ENCODE results near the gene PTDSS2. TPM values are rescaled to one million over a fixed set of nuclear protein-coding genes. Genes with fewer than 3 reads are reported as not detected.

The PTDSS2 gene
- total and polyA plus RNA-seq, 2 of the 13 experiments (the other 11 are each of a cell fraction or from before 2014, with no cell fraction given) = 21.7 to 26.4 TPM

GRCh38 chr11:409600-410483, 40.2 kb upstream of the PTDSS2 start (continued):
- TF ChIP-seq ZNF318 (CRISPR knock-in tag; IDR thresholded peaks at IDR 0.05) (no peak), ZFY (CRISPR knock-in tag; IDR thresholded peaks at IDR 0.05) (no peak; the same call in 1 of the 2 replicates), THAP11 (CRISPR knock-in tag; IDR thresholded peaks at IDR 0.05) (no peak), RXRA (CRISPR knock-in tag; IDR thresholded peaks at IDR 0.05) (peak; percentile 93), ZNF570 (CRISPR knock-in tag; IDR thresholded peaks at IDR 0.05; ENCODE audit: borderline replicate concordance) (no peak), PREB (CRISPR knock-in tag; IDR thresholded peaks at IDR 0.05) (0 out of 2 replicates have a peak, but pooled peaks have one; percentile 41), MIXL1 (CRISPR knock-in tag; IDR thresholded peaks at IDR 0.05) (no peak), CREM (IDR thresholded peaks at IDR 0.05) (peak; percentile 13; the same call in 1 of the 2 replicates), CREM (CRISPR knock-in tag; IDR thresholded peaks at IDR 0.05) (no peak), ZNF124 (CRISPR knock-in tag; IDR thresholded peaks at IDR 0.05) (peak; percentile 27; the same call in 1 of the 2 replicates), RFXANK (CRISPR knock-in tag; IDR thresholded peaks at IDR 0.05) (no peak), HIC2 (CRISPR knock-in tag; IDR thresholded peaks at IDR 0.05; ENCODE audit: low read depth) (peak; percentile 85), AGO2 (optimal IDR thresholded peaks at IDR 0.05; ENCODE audit: low read depth, low read length) (peak; percentile 64), ATF7 (IDR thresholded peaks at IDR 0.05) (no peak), ATF7 (CRISPR knock-in tag; IDR thresholded peaks at IDR 0.05) (0 out of 2 replicates have a peak, but pooled peaks have one; percentile 39), DMTF1 (CRISPR knock-in tag; IDR thresholded peaks at IDR 0.05) (no peak), ZNF160 (CRISPR knock-in tag; IDR thresholded peaks at IDR 0.05) (no peak)
